Left lung (tissue), 10 donors: ENCODE results near the gene CFAP97D2. TPM values are rescaled to one million over a fixed set of nuclear protein-coding genes. Genes with fewer than 3 reads are reported as not detected.
"Not testable (repeated sequence)": the region's sequence is repeated elsewhere in the genome, so short reads cannot be mapped to it uniquely, and the experiment has no call there.

ENCODE experiments used
- ATAC-seq: fragments of 200-7000 bp; cut with Tn5 transposase; one replicate; pipeline ENCODE4 v1.9.1; 2020; ENCODE audit warnings: moderate library complexity
- DNase-seq, 4 donors: peaks; one replicate each; pipeline ENCODE4 v3.0.0-alpha.2; 2013 to 2020
- H3K27ac ChIP-seq, 2 donors: fragments of 200-600 bp; sonication (generic) in 1 of 2; one replicate each; pipeline versions ENCODE4 v1.5.0 to v1.8.0; 2020 to 2021
- H3K27me3 ChIP-seq, 2 donors: fragments of 200-600 bp; sonication (generic) in 1 of 2; one replicate each; pipeline versions ENCODE4 v1.5.0 to v1.8.0; 2020 to 2021
- H3K36me3 ChIP-seq, 2 donors: fragments of 200-600 bp; sonication (generic) in 1 of 2; one replicate each; pipeline versions ENCODE4 v1.5.0 to v1.8.0; 2020 to 2021
- H3K4me1 ChIP-seq, 2 donors: fragments of 200-600 bp; one replicate each; pipeline ENCODE4 v1.8.0; 2021
- H3K4me3 ChIP-seq, 2 donors: fragments of 200-600 bp; sonication (generic) in 1 of 2; one replicate each; pipeline versions ENCODE4 v1.5.0 to v1.8.0; 2020 to 2021; ENCODE audit warnings: mild to moderate bottlenecking in 1 of 2
- H3K9me3 ChIP-seq, 2 donors: fragments of 200-600 bp; sonication (generic) in 1 of 2; one replicate each; pipeline versions ENCODE4 v1.5.0 to v1.8.0; 2020 to 2021
- intact Hi-C, 2 donors: fragments of 100-400 bp; cut with DNase I; formaldehyde crosslinking; loops; one replicate each; pipeline versions ENCODE4 v1.11.2 to v1.14.2; 2022
- polyA plus RNA-seq, 6 donors: library from polyadenylated mRNA; unstranded; fragments of 120-200 nt; gene quantifications; one replicate each; pipeline ENCODE4 v1.2.1, GENCODE V29; 2013; ENCODE audit not compliant: insufficient read length in 6 of 6
- total RNA-seq, 2 donors: library from RNA; stranded (reverse); fragmentation: NEBNext Ultra II Directional; extraction: Animal tissue kit (Norgen Biotek cat#: 25700); gene quantifications; one replicate each; pipeline ENCODE4 v1.2.1, GENCODE V29; 2021
- TF ChIP-seq, protein P1 (sequence below), 2 donors: fragments of 200-600 bp; sonication (generic) in 1 of 2; IDR thresholded peaks; one replicate each; pipeline versions ENCODE4 v1.5.0 to v1.8.0; 2021; ENCODE audit warnings: antibody characterized with exemption in 2 of 2
- donor health status: DM: no; HTN: yes; CAD: no.
- donor health status: DM: no; HTN: no; CAD: no.

CFAP97D2 gene
- total and polyA plus RNA-seq, 8 donors: 0.23 to 2.1 (median 1.0) TPM; not detected in 1

- H3K9me3 ChIP-seq: no peaks in the 10 kb centered on the region
- H3K4me1 ChIP-seq: no peaks in the 10 kb centered on the region
- ATAC-seq (no peak), DNase-seq (no peak)
- intact Hi-C loops: no loop called here
- no peak overlapping the region for H3K27ac ChIP-seq
- H3K36me3 ChIP-seq: peaks cover 0 to 100% of the 10 kb centered on the region in 2 donors
- H3K4me3 ChIP-seq: no peak overlapping the region
- TF ChIP-seq, protein P1, sequence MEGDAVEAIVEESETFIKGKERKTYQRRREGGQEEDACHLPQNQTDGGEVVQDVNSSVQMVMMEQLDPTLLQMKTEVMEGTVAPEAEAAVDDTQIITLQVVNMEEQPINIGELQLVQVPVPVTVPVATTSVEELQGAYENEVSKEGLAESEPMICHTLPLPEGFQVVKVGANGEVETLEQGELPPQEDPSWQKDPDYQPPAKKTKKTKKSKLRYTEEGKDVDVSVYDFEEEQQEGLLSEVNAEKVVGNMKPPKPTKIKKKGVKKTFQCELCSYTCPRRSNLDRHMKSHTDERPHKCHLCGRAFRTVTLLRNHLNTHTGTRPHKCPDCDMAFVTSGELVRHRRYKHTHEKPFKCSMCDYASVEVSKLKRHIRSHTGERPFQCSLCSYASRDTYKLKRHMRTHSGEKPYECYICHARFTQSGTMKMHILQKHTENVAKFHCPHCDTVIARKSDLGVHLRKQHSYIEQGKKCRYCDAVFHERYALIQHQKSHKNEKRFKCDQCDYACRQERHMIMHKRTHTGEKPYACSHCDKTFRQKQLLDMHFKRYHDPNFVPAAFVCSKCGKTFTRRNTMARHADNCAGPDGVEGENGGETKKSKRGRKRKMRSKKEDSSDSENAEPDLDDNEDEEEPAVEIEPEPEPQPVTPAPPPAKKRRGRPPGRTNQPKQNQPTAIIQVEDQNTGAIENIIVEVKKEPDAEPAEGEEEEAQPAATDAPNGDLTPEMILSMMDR (IDR thresholded peaks at IDR 0.05): no peak
- H3K27me3 ChIP-seq: no peaks in the 10 kb centered on the region
Measured at GRCh38 chr13:114261328-114261965, 82.4 kb downstream of the CFAP97D2 start.

GRCh38 chr13:114263578-114263977 lies 84.5 kb downstream of the CFAP97D2 start:
- H3K4me1 ChIP-seq: no peaks in the 10 kb centered on the region
- no peaks in the 10 kb centered on the region for H3K9me3 ChIP-seq
- no peaks in the 10 kb centered on the region for H3K27me3 ChIP-seq
- H3K4me3 ChIP-seq: no peak overlapping the region
- peaks cover 0 to 100% of the 10 kb centered on the region in 2 donors for H3K36me3 ChIP-seq
- no peak for DNase-seq
- intact Hi-C loops: no loop called here
- no peak overlapping the region for H3K27ac ChIP-seq
- ATAC-seq: no peak
- TF ChIP-seq, protein P1 (IDR thresholded peaks at IDR 0.05): no peak

- H3K36me3 ChIP-seq: peaks cover 0 to 100% of the 10 kb centered on the region in 2 donors
- H3K27ac ChIP-seq, H3K27me3 ChIP-seq, H3K4me3 ChIP-seq, ATAC-seq, DNase-seq, H3K4me1 ChIP-seq, H3K9me3 ChIP-seq, intact Hi-C loops: not testable (repeated sequence)
Measured at GRCh38 chr13:114264313-114264712, 85.3 kb downstream of the CFAP97D2 start.

- no peak overlapping the region for H3K27ac ChIP-seq
- no peak overlapping the region for H3K4me3 ChIP-seq
- H3K27me3 ChIP-seq: no peaks in the 10 kb centered on the region
- no peaks in the 10 kb centered on the region for H3K9me3 ChIP-seq
- ATAC-seq: no peak
- intact Hi-C loops: no loop called here
- peaks cover 0 to 100% of the 10 kb centered on the region in 2 donors for H3K36me3 ChIP-seq
- H3K4me1 ChIP-seq: no peaks in the 10 kb centered on the region
- TF ChIP-seq, protein P1 (IDR thresholded peaks at IDR 0.05): no peak
- no peak for DNase-seq
Measured at GRCh38 chr13:114264886-114265611, 86.0 kb downstream of the CFAP97D2 start.

DNA sequence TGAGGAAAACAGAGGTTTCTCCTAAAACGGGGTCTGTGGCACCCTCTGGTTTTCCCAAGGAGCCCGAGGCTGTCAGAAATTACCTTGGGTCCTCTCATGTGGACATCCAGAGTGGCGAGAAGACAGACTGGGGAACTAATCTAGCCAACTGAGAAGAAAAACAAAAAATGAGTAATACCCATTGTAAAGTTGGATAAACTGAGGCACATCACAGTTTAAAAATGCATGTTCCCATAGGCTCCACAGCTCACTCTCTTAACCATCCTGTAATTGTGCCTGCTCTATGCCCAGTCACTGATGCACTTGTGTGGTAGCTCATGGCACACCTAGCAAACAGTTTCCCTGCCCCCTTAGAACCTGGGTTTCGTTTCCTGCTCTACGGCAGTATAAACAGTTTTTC lies 87.2 kb downstream of the CFAP97D2 start:
- no peaks in the 10 kb centered on the region for H3K9me3 ChIP-seq
- no peak overlapping the region for H3K4me3 ChIP-seq
- TF ChIP-seq, protein P1 (IDR thresholded peaks at IDR 0.05): no peak
- ATAC-seq (no peak), DNase-seq (no peak)
- no peaks in the 10 kb centered on the region for H3K4me1 ChIP-seq
- H3K27me3 ChIP-seq: no peaks in the 10 kb centered on the region
- intact Hi-C loops: no loop called here
- H3K36me3 ChIP-seq: peaks cover 0 to 96% of the 10 kb centered on the region in 2 donors
- H3K27ac ChIP-seq: no peak overlapping the region
